Inflammatory macrophage treated with lipopolysaccharide for 4 hours (primary cell): ENCODE measurements around the gene POGK.
A peak's percentile ranks its signal among the peaks of the same experiment; 100 is the strongest.
"Not testable (repeated sequence)": the region's sequence is repeated elsewhere in the genome, so short reads cannot be mapped to it uniquely, and the experiment has no call there.

Experiments
- DNase-seq: peaks from one replicate; pipeline ENCODE4 v3.0.0-alpha.2; 2020

Gene POGK

DNA sequence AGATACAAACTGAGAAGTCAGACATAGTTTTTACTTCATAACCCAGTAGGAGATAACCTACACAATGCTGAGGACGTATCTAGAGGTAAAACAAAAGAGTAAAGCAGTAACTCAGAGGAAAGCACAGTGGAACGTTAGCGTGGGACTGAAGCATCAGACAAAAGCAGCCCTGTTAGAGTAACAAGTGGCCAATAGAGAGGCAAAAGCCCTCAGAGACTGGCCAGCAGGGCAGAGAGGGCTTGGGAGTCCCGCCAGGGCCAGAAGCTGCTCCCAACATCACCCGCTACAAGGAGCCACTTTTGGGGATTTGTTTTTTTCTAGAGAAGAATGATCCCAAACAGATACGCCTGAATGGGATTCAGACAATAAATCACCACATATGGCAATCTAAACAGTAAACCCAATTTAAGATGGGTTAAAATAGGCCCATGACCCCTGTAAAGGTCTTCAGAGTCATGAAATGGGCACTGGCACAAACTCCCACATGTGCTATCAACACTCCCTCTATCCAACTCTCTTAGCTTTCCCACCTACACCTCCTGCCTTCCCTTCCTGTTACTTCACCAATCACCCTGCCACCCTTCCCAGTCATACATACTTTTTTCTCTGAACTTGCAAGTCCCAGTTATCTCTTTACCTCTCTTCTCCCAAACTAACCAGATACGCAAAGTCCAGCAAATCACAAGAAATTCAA, 19.6 kb downstream of the POGK start:
- no peak for DNase-seq

DNA sequence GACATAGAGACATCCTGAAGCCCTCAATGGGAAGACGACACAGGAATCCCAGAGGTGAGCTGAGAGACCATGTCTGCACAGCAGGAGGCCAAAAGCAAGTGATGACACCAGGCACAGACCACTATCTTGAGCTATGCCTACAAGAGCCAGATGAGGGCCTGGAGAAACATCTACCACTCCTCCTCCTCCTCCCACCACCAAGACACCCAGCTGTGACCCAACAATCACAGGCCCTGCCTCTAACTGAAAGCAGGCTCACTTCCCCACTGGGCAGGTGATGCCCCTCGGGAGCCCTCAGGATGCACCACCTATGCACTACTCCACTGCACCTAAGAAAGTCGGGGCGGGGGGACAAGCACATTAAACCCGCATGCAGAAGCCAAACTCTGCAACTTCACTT, 20.3 kb downstream of the POGK start:
- DNase-seq: no peak

DNA sequence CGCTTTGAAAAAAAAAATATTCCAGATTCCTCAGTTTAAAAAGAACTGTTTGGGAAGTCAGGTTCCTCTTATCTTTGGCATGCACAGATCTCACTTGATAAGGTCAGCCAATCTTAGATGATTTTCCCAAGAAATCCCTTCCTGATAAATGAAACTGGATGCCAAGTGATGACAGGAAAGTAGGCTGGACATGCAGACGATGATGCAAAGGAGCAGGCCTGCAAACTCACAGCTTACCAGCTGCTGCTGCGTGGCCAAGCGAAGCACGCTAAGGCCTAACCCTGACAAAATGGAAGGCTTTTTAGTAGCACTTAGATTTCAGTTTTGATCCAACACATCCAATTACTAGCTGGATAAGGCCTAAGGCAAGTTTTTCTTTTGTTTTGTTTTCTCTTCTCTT, 26.7 kb downstream of the POGK start:
- no peak for DNase-seq

DNA sequence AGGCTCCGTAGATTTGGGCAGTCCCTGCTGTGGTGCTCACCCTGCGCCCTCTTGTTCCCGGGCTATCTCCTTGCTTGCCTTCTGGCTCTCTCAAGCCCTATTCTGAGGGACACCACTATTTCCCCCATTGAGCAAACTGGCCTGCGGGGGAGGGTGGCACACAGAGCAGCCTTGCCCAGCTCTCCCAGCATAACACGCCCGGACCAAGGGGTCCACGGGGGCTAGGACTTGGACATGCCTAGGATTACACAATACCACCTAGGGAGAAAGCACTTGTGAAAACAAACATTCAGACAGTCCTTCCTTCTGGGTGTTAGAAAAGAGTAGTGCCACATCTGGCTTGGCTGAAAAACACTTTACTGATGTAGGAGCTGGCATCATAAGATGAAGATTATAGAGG, 29.4 kb downstream of the POGK start:
- DNase-seq: no peak

DNA sequence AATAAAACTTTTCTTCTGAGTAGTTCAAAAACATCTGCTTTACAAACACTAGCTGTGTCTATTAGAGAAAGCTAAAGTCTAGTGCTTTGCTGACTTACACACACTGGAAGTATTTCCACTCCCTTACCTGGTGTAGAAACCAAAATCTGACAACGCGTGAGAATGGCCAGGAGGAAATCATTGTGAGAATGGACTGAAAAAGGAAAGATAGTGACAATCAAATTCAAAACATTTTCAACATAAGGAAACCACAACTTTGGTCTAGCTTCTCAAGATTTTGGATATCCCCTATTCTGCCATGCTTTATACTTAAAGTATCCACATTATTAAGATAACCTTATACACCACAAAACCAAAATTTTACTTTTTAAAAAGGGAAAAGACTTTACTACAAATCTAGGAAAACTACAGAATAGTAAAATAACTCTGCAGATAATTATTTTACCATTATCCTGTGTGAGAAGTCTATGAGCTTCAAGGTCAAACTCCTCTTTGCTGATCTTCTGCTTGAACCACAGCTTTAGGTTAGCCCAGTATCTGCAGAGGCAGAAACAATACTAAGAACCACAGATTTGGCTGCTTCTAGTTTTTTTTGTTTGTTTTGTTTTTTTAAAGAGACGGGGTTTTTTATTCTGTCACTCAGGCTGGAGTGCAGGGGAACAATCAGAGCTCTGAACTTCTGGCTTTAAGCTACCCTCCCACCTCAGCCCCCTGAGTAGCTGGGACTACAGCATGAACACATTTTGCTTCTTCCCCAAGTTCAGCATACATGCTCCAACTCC, 30.2 kb downstream of the POGK start:
- DNase-seq: no peak

DNA sequence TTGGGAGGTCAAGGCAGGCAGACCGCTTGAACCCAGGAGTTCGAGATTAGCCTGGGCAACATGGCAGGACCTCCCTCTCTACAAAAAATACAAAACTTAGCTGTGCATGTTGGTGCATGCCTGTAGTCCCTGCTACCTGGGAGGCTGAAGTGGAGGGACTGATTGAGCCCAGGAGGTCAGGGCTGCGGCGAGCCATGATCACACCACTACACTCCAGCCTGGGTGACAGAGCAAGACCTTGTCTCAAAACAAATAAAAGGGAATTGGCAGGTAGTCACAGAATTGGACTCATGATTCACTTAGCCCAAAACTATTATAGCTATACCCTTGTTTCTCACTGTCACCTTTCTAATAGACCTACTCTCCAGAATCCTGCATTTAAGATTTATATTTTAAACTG, 31.3 kb downstream of the POGK start:
- no peak for DNase-seq

DNA sequence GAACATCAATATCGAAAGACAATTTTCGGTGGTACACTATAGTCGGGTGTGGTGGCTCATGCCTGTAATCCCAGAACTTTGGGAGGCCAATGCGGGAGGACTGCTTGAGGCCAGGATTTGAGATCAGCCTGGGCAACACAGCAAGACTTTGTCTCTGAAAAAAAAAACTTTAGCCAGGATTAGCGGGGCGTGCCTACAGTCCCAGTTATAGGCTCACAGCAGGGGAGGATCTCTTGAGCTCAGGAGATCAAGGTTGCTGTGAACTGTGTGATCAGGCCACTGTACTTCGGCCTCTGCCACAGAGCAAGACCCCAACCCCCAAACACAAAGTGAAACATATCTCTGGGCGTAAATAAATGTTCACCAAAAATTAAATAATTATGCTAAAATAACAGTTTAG, 35.2 kb downstream of the POGK start:
- DNase-seq: no peak

DNA sequence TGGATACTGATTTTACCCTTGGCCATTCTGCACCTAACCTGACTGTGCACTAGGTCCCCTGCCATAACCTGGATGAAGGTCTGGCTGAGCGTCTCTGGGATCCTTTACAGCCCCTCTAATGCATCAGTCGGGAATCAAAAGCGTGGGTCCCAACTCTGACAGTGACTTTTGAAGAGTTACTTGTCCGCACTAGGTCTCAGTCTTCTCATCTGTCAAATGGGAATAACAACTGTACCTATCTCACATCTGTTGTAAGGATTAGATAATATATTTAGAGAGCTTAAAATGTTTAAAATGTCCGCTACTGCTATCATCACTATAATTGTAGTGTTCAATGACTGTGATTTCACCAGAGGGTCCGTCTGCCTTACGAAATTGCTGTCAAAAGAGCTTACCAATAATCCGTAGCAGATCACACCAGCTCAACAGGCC, 36.0 kb downstream of the POGK start:
- no peak for DNase-seq

DNA sequence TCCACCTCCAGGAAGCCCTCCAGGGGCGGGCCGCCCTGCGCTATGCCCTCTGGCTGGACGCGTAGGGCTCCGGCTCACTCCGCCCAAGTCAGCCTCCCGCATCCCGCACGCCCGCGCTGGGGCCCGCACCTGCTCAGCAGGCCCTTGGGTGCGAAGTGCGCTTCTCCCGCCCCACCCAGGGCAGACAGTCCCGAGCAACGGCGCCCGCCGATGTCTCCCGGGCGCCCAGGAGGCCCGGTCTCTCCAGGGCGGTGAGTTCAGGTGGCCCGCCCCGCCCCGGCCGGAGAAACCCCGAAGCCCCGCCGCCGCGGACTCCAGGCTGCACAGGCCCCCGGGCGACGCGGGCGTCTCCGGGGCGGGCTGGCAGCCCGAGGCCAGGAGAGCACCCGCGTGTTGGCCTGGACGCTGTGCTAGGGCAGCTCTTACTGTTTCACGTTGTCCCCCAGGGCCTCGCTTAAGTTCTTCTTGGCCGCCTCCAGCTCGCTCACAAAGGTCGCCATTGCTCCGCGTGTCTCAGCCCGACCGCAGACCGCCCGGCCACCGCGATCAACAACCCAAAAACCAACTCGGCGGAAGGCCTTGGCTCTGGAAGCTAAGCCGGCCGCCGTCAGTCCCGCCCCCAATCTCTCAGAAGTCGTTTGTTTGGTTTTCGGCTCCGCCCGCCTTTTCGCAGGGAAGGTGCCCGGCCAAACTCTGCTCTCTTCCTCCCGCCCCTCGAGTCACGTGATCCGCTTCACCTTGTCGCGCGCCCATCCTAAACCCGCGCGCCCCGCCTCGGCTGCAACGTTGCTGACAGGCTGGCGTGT, 36.7 kb downstream of the POGK start, which contains the start of gene TADA1:
Gene TADA1, minus strand, starts transcription at position 531 of the 806 bp plus-strand sequence. Its CDS starts 31 bp downstream, at position 500.
- peak; percentile 94 for DNase-seq

DNA sequence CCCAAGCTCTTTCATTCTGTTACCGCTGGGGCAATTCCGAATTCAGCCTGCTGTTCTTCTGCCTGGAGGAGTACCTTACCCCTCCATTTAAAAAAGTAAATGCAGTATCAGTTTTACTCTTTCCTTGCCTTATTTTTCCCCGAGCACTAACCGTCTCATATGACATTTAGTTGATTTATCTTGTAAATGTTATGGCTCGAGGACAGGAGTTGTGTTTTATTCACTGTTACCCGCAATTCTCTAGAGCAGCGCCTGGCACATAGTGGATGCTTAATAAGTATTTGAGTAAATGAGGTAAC, 37.2 kb downstream of the POGK start:
- DNase-seq: no peak

DNA sequence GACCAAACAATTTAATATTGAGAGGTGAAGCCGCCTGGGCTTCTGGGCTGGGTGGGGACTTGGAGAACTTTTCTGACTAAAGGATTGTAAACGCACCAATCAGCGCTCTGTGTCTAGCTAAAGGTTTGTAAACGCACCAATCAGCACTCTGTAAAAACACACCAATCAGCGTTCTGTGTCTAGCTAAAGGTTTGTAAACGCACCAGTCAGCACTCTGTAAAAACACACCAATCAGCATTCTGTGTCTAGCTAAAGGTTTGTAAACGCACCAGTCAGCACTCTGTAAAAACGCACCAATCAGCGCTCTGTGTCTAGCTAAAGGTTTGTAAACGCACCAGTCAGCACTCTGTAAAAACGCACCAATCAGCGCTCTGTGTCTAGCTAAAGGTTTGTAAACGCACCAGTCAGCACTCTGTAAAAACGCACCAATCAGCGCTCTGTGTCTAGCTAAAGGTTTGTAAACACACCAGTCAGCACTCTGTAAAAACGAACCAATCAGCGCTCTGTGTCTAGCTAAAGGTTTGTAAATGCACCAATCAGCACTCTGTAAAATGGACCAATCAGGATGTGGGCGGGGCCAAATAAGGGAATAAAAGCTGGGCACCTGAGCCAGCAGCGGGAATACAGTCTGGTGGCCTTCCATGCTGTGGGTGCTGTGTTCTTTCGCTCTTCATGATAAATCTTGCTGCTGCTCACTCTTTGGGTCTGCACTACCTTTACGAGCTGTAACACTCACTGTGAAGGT, 39.1 kb downstream of the POGK start:
- not testable (repeated sequence) for DNase-seq

DNA sequence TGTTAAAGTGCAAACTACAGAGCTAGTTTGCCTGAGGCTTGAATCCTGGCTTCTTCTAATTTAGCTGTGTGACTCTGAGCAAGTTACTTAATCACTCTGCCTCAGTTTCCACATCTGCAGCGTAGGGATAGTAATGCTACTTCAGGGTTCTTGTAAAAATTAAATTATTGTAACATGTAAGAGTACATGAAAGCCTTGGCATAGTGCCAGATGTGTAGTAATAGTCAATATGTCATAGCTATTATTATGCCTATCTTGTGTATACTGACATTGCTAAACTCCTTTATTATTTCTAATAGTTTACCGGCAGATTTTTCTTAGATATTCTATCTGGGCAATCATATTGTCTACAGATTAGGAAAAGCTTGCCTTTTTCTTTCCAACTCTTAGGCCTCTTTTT, 43.6 kb downstream of the POGK start:
- peak; percentile 6 for DNase-seq

DNA sequence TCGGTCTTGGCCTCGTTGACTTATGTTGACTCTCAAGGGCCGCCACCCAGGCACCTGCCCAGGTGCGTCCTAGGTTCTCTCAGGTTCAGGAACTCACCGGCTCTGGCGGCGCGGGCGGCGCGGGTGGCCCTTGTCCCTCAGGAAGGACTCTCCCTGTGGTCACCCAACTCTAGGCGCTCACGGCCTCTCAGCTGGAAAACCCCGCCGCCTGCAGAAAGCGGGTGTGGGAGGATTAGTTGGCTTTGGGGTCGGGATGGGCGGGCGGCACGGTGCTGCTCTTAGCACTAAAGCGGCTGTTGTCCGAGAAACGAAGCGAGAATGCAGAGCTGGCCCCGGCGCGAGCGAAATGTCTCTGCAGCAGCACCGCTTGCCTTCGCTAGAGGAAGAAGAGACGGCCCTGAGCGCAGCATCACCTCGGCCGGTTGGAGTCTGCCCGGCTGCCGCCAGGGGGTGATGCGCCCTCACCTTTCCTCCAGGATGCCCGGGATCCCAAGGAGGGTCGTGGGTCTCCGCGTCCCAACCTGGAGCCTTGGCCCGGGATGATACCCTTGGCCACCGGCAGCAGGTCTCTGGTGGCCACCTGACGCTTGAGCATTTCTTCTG, 44.9 kb downstream of the POGK start:
- peak; percentile 40 for DNase-seq

DNA sequence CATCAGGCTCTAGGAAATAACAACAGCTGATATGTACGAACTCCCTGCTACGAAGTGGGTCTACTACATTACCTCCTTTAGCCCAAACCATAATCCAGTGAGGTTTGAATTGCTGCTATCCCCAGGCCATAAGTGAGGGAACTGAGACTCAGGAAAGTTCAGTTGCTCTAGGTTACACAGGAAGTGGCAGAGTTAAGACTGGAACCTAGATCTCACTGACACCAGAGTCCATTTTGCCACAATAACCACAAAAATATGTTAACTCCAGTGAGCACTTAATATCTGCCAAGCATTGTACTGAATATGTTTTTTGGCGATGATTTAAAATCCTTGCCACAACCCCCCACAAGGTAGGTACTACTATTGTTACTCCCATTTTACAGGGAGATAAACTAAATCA, 45.7 kb downstream of the POGK start:
- DNase-seq: no peak

DNA sequence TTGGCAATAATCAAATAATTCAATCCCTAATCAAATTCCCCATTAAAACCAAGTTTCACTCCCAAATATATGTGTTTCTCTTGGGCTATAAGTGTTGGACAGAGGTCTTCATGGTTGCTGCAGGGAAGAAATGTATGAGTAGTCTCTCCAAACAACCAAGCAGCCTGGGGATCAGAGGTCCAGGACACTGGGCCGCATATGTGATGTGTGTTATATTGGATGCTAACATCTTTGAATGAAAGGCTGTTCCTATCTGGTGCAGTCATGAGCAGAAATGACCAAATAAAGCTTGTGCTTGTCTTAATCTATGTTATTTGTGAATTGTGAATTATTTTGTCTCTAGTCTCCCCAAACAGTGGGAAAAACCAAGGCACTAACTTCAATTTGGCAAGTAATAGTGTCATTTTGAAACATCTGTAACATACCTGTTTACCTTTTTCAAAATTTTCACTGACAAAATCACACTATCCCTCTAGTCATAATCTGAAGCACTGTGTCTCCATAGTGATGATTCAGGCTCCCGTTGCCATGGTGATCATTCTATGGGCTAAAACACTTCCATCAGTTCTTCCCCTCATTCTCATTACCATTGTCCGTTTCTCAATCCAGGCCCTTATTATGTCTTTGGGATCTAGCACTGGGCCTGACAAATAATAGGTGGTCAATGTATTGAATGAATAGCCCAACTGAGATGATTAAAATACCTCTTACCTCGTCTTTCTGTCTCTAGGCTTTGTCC, 49.3 kb downstream of the POGK start:
- no peak for DNase-seq

DNA sequence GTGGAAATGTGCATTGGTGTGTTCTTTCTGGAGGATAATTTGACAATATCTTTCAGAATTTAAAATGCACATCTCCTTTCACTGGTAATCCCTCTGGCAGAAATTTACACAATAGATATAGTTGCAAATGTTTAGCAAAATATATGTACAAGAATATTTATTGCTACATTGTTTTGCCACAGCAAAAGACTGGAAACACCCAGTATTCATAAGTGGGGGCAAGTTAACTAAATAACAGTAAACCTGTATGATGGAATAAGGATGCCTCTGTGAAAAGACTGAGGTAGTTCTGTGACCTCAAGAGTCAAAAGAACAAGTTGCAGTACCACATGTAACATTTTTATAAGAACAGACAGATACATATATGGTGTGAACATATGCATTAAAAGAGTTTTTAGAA, 50.5 kb downstream of the POGK start:
- DNase-seq: no peak

DNA sequence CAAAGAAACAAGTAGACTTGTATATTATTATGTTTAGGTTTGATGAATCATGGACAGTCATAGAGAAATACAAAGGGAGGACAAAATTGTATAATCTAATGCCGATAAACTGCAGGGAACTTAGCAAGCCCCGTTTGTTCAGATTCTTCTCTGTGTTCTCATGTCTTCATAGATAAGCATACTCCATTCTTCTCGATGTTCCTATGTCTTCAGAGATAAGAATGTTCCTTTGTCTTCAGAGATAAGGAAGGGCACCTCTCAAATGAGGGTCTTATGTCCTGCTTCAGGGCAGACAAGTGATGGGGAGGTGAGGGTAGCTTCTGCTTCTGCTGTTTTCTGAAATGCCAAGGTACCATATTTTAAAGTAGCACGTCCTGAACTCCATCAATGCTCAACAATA, 56.5 kb downstream of the POGK start:
- DNase-seq: no peak

DNA sequence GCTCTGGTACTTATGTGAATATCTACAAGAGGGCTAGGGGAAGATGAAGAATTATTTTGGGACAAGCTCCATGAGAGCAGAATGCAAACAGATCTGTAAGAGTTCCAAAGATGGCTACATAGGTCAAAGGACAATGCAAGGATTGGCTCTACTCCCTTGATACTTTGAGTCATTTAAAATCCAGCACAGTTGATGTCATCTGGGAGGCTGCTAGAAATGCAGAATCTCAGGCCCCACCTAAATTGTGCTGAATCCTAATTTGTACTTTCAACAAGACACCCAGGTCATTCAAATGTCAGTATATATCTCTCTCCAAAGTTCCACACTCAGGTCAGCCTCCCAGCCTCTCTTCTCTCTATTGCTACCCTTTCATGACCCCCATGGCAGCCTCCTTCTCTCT, 60.5 kb downstream of the POGK start:
- no peak for DNase-seq

DNA sequence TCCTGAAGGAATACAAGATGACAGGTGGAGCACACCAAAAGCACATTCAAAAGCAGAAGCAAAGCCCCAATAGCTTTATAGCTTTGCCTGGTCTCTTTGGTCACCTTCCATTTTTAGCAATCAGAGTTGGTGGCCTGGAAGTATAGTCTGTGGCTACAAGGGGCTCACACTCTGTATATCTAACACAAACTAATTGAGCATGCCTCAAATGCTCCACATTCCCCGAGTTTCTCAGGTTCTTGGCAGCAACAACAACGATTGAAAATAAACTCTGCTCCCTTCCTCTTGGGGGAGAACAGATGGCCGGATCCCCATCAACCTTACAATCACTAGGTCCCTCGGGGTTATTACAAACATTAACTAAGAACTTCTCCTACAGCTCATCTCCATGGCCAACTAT, 61.7 kb downstream of the POGK start:
- no peak for DNase-seq

DNA sequence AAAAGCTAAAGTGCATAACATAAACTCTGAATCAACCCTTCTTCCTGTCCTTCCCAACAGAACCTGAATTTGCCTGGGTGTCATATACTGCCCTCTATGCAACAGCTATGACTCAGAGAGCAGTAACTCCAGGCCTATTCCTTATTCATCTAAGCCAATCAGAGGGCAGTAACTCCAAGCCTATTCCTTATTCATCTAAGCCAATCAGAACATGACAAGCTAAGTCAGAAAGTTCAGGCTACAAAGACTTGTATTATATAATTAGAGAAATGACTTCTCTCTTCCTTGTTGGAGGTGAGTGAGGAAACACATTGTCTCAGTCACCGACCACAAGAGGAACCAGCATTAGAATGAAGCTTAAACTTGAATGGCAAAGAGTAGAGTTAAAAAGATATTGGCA, 63.0 kb downstream of the POGK start:
- DNase-seq: peak; percentile 97

DNA sequence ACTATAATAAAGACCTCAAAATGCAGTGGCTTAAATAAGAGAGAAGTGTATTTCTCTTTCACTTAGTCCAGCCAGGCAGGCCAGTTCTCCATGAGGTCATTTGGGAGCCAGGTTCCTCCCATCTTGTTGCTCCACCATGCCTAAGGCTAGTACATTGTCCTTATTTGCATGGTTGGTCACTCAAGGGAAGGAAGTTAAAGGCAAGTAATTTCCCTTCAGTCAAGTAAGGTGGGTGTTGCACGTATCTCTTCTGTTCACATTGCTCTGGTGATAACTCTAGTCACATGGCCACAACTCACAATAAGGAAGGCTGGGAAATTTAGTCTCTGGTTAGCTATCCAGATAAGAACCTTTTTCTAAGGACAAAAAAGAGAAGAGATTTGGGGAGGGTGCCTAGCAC, 64.0 kb downstream of the POGK start:
- DNase-seq: peak; percentile 96

DNA sequence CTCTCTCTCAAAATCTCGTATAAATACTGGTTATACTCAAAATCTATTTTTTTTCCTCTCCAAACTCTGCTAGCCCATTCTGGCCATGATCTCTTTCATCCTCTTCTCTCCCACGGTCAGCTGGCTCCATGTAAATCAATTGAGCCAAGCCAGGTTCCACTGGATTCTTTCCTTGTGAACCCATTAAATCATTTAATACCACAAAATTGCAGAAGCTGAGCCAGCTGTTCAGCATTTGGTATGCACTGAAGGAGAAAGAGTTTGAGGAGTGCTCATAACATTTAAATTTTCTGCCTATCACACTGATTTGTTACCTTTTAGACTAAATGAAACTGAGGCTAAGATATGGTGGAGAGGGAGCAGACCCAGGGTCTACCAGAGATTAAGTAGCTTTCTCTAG, 65.9 kb downstream of the POGK start:
- no peak for DNase-seq
